GM12892 (cell line): ENCODE measurements around the gene MED14.

ENCODE experiments used
- POLR2A ChIP-seq: IDR thresholded peaks from 2 replicates; pipeline ENCODE4 v1.6.1; 2011; ENCODE audit warnings: low read depth, low read length, control low read depth
- POLR2AphosphoS5 ChIP-seq: IDR thresholded peaks from 2 replicates; pipeline ENCODE4 v1.6.1; 2011; ENCODE audit warnings: low read depth, low read length, control low read depth

DNA sequence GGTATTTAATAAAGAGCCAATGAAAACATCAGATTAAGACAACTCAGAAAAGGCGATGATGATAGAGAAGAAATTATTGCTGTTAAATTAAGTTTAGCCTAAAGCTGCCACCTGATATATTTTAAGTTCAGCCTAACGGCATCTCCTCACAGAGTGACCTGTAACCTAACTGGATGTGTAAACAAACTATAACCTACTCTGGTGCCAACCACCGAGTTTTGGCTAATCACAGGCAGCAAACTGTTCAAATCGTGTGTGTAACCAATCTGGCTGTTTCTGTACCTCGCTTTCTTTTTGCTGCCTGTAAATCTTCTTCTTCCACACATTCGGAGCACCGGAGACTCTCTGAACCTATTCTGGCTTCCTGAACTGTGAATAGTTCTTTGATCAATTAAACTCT lies 37.8 kb upstream of the MED14 start:
- TF ChIP-seq POLR2A (no peak), POLR2AphosphoS5 (no peak)
